HCT116 (cell line): Measurements from ENCODE around the gene GGCX. TPM values are rescaled to one million over a fixed set of nuclear protein-coding genes. Genes with fewer than 3 reads are reported as not detected.

Source experiments
- ATAC-seq: fragments of 200-7000 bp; cut with Tn5 transposase; 2 replicates; pipeline ENCODE4 v1.9.1; 2020; ENCODE audit warnings: mild to moderate bottlenecking, moderate library complexity
- BruUV-seq: library from RNA; stranded (reverse); fragments of 400-500 nt; replicated peaks from 2 replicates; lab custom pipeline; 2021; lab: Mats Ljungman, UMichigan
- CTCF ChIA-PET: fragments of 300-600 bp; sonication (Branson Sonifier 250); formaldehyde crosslinking; loops from one replicate; lab custom pipeline; 2021; ENCODE audit warnings: antibody characterized with exemption; lab: Charles Lee
- POLR2A ChIA-PET: fragments of 300-600, 350-600 bp; sonication (Branson Sonifier 250); formaldehyde crosslinking; loops from one replicate; lab custom pipeline; 2021; ENCODE audit warnings: antibody characterized with exemption; lab: Charles Lee
- RAD21 ChIA-PET, 2 experiments: fragments of 300-600 bp; sonication (Branson Sonifier 250); formaldehyde crosslinking; loops; one replicate each; lab custom pipeline; 2023; ENCODE audit warnings: low total read pairs in 2 of 2; ENCODE audit not compliant: uncharacterized antibody in 2 of 2, unreplicated experiment in 2 of 2, low non-redundant PET in 1 of 2; lab: Charles Lee
- DNase-seq: peaks from one replicate; pipeline ENCODE4 v3.0.0-alpha.2; 2010; ENCODE audit warnings: low read depth, low spot score
- H2AFZ ChIP-seq: fragments of 200-600 bp; shearing (Covaris generic), sonication (generic); 2 replicates; pipeline ENCODE4 v1.6.1; 2017; ENCODE audit warnings: low read depth, mixed run types, mixed read lengths, antibody characterized with exemption, low read length; ENCODE audit not compliant: poor library complexity, severe bottlenecking
- H3K27ac ChIP-seq: 2 replicates; pipeline ENCODE4 v1.5.1; 2012; ENCODE audit warnings: low read depth, low read length
- H3K27me3 ChIP-seq: fragments of 200-600 bp; sonication (generic); 2 replicates; pipeline ENCODE4 v1.6.1; 2016; ENCODE audit warnings: mixed run types, low read length, mixed read lengths; ENCODE audit not compliant: insufficient read depth
- H3K36me3 ChIP-seq, 2 experiments: fragments of 200-500 bp in 1 of 2; fragments of 200-600 bp in 1 of 2; sonication (Bioruptor generic) in 1 of 2; sonication (generic) in 1 of 2; 2 replicates each; pipeline versions ENCODE4 v1.5.1 to v1.6.1; 2014 to 2016; ENCODE audit warnings: low read length in 2 of 2, inconsistent platforms in 1 of 2, mixed read lengths in 1 of 2, mixed run types in 1 of 2; ENCODE audit not compliant: insufficient read depth in 2 of 2, control insufficient read depth in 1 of 2
- H3K4me1 ChIP-seq, 2 experiments: fragments of 200-600 bp in 1 of 2; sonication (generic) in 1 of 2; 2 replicates each; pipeline versions ENCODE4 v1.5.1 to v1.6.1; 2012 to 2017; ENCODE audit warnings: low read length in 2 of 2, inconsistent platforms in 1 of 2, mild to moderate bottlenecking in 1 of 2, mixed read lengths in 1 of 2, mixed run types in 1 of 2, moderate library complexity in 1 of 2; ENCODE audit not compliant: insufficient read depth in 2 of 2, control insufficient read depth in 1 of 2
- H3K4me2 ChIP-seq: fragments of 200-600 bp; sonication (generic); 2 replicates; pipeline ENCODE4 v1.6.1; 2017; ENCODE audit warnings: mixed run types, low read length, mixed read lengths
- H3K4me3 ChIP-seq, 2 experiments: fragments of 200-600 bp in 1 of 2; sonication (generic) in 1 of 2; replicated peaks in 1 of 2; 2 replicates each; pipeline ENCODE4 v1.5.1; 2011 to 2016; ENCODE audit warnings: low read length in 2 of 2, control low read depth in 1 of 2, low read depth in 1 of 2, mild to moderate bottlenecking in 1 of 2, mixed read lengths in 1 of 2, mixed run types in 1 of 2
- H3K79me2 ChIP-seq: fragments of 200-600 bp; sonication (generic); 2 replicates; pipeline ENCODE4 v1.6.1; 2017; ENCODE audit warnings: mild to moderate bottlenecking, mixed run types, low read length, moderate library complexity, mixed read lengths; ENCODE audit not compliant: insufficient read depth
- H3K9ac ChIP-seq: fragments of 200-600 bp; sonication (generic); 2 replicates; pipeline ENCODE4 v1.6.1; 2016; ENCODE audit warnings: low read length, mixed read lengths
- H3K9me2 ChIP-seq: fragments of 200-600 bp; sonication (generic), shearing (Covaris generic); 2 replicates; pipeline ENCODE4 v1.6.1; 2017; ENCODE audit warnings: mixed run types, mild to moderate bottlenecking, moderate library complexity; ENCODE audit not compliant: insufficient read depth
- H3K9me3 ChIP-seq, 2 experiments: fragments of 200-500 bp in 1 of 2; fragments of 200-600 bp in 1 of 2; sonication (Bioruptor generic) in 1 of 2; sonication (generic) in 1 of 2; 2 replicates each; pipeline ENCODE4 v1.6.1; 2014 to 2017; ENCODE audit warnings: low read length in 2 of 2, mixed read lengths in 2 of 2, inconsistent platforms in 1 of 2, low read depth in 1 of 2, mild to moderate bottlenecking in 1 of 2, mixed run types in 1 of 2, moderate library complexity in 1 of 2; ENCODE audit not compliant: control insufficient read depth in 1 of 2, insufficient read depth in 1 of 2
- H4K20me1 ChIP-seq: fragments of 200-600 bp; sonication (generic), shearing (Covaris generic); 2 replicates; pipeline ENCODE4 v1.6.1; 2017; ENCODE audit warnings: mixed run types, mild to moderate bottlenecking, moderate library complexity; ENCODE audit not compliant: insufficient read depth
- CBX3 ChIP-seq: IDR thresholded peaks from 2 replicates; pipeline ENCODE4 v1.6.1; 2012; ENCODE audit warnings: low read depth
- CEBPB ChIP-seq: IDR thresholded peaks from 2 replicates; pipeline ENCODE4 v1.6.1; 2012; ENCODE audit warnings: low read depth
- CTCF ChIP-seq, 3 experiments: fragments of 200-600 bp in 1 of 3; sonication (generic) in 1 of 3; IDR thresholded peaks in 2 of 3; conservative IDR thresholded peaks in 1 of 3; 2 replicates each; pipeline ENCODE4 v1.5.1; 2012 to 2017; ENCODE audit warnings: low read depth in 2 of 3, low read length in 2 of 3, antibody characterized with exemption in 1 of 3, borderline replicate concordance in 1 of 3, control low read depth in 1 of 3, mild to moderate bottlenecking in 1 of 3, mixed read lengths in 1 of 3, mixed run types in 1 of 3, moderate library complexity in 1 of 3; ENCODE audit not compliant: insufficient read depth in 1 of 3
- RAD21 ChIP-seq: IDR thresholded peaks from 2 replicates; pipeline ENCODE4 v1.6.1; 2012; ENCODE audit warnings: low read depth, mild to moderate bottlenecking
- intact Hi-C: fragments of 100-400 bp; cut with micrococcal nuclease; formaldehyde crosslinking; loops from 2 replicates; pipeline ENCODE4 v1.10.0; 2022
- total RNA-seq: library from RNA; stranded (reverse); gene quantifications from one replicate; pipeline ENCODE4 v1.2.1, GENCODE V29; 2021; ENCODE audit not compliant: unreplicated experiment

Gene GGCX
- total RNA-seq, 1 experiment from 2014 or later = 43.5 TPM

GRCh38 chr2:85551698-85552678 lies 9.3 kb downstream of the GGCX start:
- H3K27ac ChIP-seq = 0 out of 2 replicates have a peak overlapping the region, but pooled peaks have one; percentile 4
- ChIA-PET RAD21 (interaction anchor here (0.5 to 2.3 kb wide), 12 partner anchors 10 to 485 kb away, joined by 3 to 25 read pairs (median 4); partner anchors contain the start of genes ELMOD3 (in 1 of the 2), MAT2A (in 1 of the 2), RETSAT (in 1 of the 2) and SH2D6 (in 1 of the 2)), POLR2A (interaction anchor here (1.5 to 15.3 kb wide), 3 partner anchors 12 to 128 kb away, joined by 3 to 236 read pairs (median 58); partner anchors contain the start of genes MAT2A and SH2D6), CTCF (interaction anchor here (0.8 to 5.0 kb wide), 17 partner anchors 9 to 485 kb away, joined by 3 to 118 read pairs (median 4); partner anchors contain the start of genes ELMOD3, GGCX, MAT2A and RETSAT)
- ATAC-seq (peak; percentile 81), DNase-seq (peak; percentile 72)
- H3K27me3 ChIP-seq = no peaks in the 10 kb centered on the region
- H3K4me2 ChIP-seq = no peak overlapping the region
- no peak overlapping the region for H3K4me3 ChIP-seq
- no peaks in the 10 kb centered on the region for H3K9me3 ChIP-seq
- H3K79me2 ChIP-seq = no peaks in the 10 kb centered on the region
- peaks cover 16 to 42% of the 10 kb centered on the region in 2 experiments; a peak in 3 of 4 replicates for H3K36me3 ChIP-seq
- intact Hi-C loops = loop anchor here (1.0 to 10.0 kb wide), 3 partner anchors 132 to 227 kb away; partner anchors contain the start of gene TGOLN2
- no TSS peak for BruUV-seq
- no peak overlapping the region for H3K9ac ChIP-seq
- no peaks in the 10 kb centered on the region for H3K9me2 ChIP-seq
- no peaks in the 10 kb centered on the region for H3K4me1 ChIP-seq
- H2AFZ ChIP-seq = no peak overlapping the region
- TF ChIP-seq CBX3 = no peak
- no peak for TF ChIP-seq CEBPB
- TF ChIP-seq CTCF (IDR thresholded peaks at IDR 0.05 in 2 of 3, conservative IDR thresholded peaks at IDR 0.05 in 1 of 3; ENCODE audit: borderline replicate concordance in 1 of 3, insufficient read depth in 1 of 3, low read depth in 2 of 3, low read length in 2 of 3) = peak; percentile 91 to 96 (median 95)
- TF ChIP-seq RAD21 = peak; percentile 99
- no peaks in the 10 kb centered on the region; the same call in 1 of the 2 replicates for H4K20me1 ChIP-seq
